Measurements from ENCODE around the gene C4B.

DNA sequence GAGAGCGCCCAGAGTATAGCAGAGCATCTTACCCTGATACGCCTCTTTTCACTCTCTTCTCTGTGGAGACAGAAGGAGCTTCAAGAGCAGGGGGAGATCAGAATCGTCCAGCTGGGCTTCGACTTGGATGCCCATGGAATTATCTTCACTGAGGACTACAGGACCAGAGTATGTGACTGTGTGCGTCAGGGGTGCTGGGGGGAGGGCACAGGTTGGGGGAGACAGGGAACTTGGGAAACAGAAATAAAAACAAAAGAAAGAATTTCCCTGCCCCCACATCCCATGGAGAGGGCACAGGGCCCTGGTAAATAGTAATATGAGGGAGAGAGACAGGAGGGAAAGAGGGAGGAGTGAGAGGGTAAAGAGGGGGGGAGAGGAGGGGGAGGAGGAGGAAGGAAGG lies 35.8 kb upstream of the C4B start:
- TF ChIP-seq, protein P1, sequence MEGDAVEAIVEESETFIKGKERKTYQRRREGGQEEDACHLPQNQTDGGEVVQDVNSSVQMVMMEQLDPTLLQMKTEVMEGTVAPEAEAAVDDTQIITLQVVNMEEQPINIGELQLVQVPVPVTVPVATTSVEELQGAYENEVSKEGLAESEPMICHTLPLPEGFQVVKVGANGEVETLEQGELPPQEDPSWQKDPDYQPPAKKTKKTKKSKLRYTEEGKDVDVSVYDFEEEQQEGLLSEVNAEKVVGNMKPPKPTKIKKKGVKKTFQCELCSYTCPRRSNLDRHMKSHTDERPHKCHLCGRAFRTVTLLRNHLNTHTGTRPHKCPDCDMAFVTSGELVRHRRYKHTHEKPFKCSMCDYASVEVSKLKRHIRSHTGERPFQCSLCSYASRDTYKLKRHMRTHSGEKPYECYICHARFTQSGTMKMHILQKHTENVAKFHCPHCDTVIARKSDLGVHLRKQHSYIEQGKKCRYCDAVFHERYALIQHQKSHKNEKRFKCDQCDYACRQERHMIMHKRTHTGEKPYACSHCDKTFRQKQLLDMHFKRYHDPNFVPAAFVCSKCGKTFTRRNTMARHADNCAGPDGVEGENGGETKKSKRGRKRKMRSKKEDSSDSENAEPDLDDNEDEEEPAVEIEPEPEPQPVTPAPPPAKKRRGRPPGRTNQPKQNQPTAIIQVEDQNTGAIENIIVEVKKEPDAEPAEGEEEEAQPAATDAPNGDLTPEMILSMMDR (IDR thresholded peaks at IDR 0.05) = no peak
- no peak for TF ChIP-seq POLR2A (IDR thresholded peaks at IDR 0.05)
